AG04449 (cell line): ENCODE data around the gene PSAT1.
A peak's percentile ranks its signal among the peaks of the same experiment; 100 is the strongest.

Experiments
- CTCF ChIA-PET: fragments of 350-600 bp; formaldehyde crosslinking; extraction: SDS; loops from one replicate; lab custom pipeline; 2021; ENCODE audit warnings: antibody characterized with exemption; lab: Yijun Ruan, JAX
- POLR2A ChIA-PET: fragments of 400-600, 350-600 bp; formaldehyde crosslinking; extraction: SDS; loops from one replicate; lab custom pipeline; 2020; ENCODE audit warnings: antibody characterized with exemption, inconsistent platforms; lab: Yijun Ruan, JAX
- DNase-seq: peaks from one replicate; pipeline ENCODE4 v3.0.0-alpha.2; 2010; ENCODE audit warnings: low read depth, low spot score
- H3K4me3 ChIP-seq: 2 replicates; pipeline ENCODE4 v1.5.1; 2011; ENCODE audit warnings: low read depth, mild to moderate bottlenecking, control low read depth, low read length
- TF ChIP-seq, protein P1 (sequence below): IDR thresholded peaks from one replicate; pipeline ENCODE4 v1.5.1; 2011; ENCODE audit warnings: mild to moderate bottlenecking, moderate library complexity, low read length, control low read depth, inconsistent platforms; ENCODE audit not compliant: insufficient read depth; ENCODE audit errors: missing control alignments

PSAT1 gene

DNA sequence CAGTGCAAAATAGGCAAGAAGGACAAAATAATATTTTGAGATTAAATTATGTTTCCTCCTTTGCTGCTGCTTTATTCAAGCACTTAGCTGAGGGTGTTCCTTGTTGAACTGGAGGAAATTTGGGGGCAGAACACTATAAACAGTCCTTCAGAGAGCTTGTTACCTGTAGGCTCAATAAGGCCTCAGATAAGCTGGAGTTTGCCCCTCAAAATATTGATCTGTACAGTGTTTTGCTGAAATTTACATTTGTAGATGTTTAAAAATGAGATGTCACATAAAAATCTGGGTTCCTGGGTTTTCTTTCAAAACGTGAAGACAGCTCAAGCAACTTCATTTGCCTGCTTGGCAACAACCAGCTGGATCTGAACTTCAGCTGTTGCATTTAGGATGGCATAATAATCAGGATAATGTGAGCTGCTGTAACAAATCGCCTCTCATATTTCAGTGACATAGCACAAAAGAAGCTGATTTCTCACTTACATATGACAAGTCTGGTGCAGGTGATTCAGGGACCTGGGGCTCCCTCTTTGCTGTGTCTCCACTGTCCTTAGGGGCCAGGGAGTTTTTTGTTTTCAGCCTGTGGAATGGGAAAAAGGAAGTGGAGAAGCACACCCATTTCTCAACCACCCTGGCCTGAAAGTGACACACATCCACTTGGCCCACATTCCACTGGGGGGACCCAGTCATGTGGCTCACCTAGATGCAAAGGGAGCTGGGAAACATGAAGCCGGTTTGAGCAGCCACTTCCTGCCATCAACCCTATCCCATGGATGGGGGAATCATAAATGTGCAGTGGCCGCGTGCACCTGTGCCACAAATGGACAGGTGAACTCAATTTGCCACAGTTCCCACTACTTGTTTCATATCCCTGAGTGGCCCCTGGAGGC, 2.4 kb upstream of the PSAT1 start:
- TF ChIP-seq, protein P1, sequence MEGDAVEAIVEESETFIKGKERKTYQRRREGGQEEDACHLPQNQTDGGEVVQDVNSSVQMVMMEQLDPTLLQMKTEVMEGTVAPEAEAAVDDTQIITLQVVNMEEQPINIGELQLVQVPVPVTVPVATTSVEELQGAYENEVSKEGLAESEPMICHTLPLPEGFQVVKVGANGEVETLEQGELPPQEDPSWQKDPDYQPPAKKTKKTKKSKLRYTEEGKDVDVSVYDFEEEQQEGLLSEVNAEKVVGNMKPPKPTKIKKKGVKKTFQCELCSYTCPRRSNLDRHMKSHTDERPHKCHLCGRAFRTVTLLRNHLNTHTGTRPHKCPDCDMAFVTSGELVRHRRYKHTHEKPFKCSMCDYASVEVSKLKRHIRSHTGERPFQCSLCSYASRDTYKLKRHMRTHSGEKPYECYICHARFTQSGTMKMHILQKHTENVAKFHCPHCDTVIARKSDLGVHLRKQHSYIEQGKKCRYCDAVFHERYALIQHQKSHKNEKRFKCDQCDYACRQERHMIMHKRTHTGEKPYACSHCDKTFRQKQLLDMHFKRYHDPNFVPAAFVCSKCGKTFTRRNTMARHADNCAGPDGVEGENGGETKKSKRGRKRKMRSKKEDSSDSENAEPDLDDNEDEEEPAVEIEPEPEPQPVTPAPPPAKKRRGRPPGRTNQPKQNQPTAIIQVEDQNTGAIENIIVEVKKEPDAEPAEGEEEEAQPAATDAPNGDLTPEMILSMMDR, result no peak
- DNase-seq, result no peak
- no peak overlapping the region for H3K4me3 ChIP-seq
- ChIA-PET CTCF (interaction anchor here (1.1 kb wide), 1 partner anchor 14 kb away, joined by 3 read pairs; no protein-coding TSS in a partner anchor), POLR2A (no interaction called here)

GRCh38 chr9:78295177-78295575, 1.7 kb upstream of the PSAT1 start:
- ChIA-PET CTCF (no interaction called here), POLR2A (no interaction called here)
- TF ChIP-seq, protein P1, result no peak
- no peak overlapping the region for H3K4me3 ChIP-seq
- DNase-seq, result no peak

DNA sequence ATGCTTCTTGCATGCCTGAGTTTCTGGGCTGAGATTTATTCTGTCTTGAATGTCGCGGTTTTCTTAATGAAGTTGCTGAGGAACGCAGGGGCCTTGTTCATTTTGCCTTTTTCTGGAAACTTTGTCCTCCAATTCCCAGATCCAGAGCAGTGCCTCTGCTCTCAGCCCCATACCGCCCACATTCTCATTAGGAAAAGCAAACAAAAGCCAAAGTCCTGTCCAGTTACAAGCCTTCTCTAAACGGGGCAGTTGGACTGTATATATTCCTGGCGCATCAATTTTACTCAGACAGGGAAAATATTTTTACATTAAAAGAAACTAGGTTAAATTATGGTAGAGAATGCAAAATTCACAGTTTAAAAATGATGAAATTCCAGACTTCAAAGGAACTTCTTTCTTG, 1.2 kb upstream of the PSAT1 start:
- DNase-seq, result no peak
- no peak overlapping the region; the same call in 1 of the 2 replicates for H3K4me3 ChIP-seq
- TF ChIP-seq, protein P1, result no peak
- ChIA-PET CTCF (interaction anchor here (2.2 kb wide), 1 partner anchor 14 kb away, joined by 6 read pairs; no protein-coding TSS in a partner anchor), POLR2A (no interaction called here)

- TF ChIP-seq, protein P1, result no peak
- no peak for DNase-seq
- ChIA-PET CTCF (interaction anchor here (0.9 to 2.2 kb wide), 5 partner anchors 14 to 38 kb away, joined by 3 to 6 read pairs (median 4); no protein-coding TSS in a partner anchor), POLR2A (interaction anchor here (0.6 to 3.5 kb wide), 10 partner anchors 9 to 808 kb away, joined by 3 to 13 read pairs (median 6); no protein-coding TSS in a partner anchor)
- peak overlapping the region; percentile 65 for H3K4me3 ChIP-seq
These were observed 578 bp upstream of the PSAT1 start for GRCh38 chr9:78296201-78296892.

- ChIA-PET CTCF (interaction anchor here (1.1 to 2.2 kb wide), 5 partner anchors 13 to 176 kb away, joined by 3 to 6 read pairs (median 3); no protein-coding TSS in a partner anchor), POLR2A (interaction anchor here (1.2 to 3.5 kb wide), 6 partner anchors 8 to 65 kb away, joined by 5 to 13 read pairs (median 10); no protein-coding TSS in a partner anchor)
- DNase-seq, result no peak
- peak overlapping the region; percentile 99 for H3K4me3 ChIP-seq
- TF ChIP-seq, protein P1, result no peak
These were observed 692 bp downstream of the PSAT1 start for GRCh38 chr9:78297672-78297961.
